ENCODE data around the gene ATG16L2. TPM values are rescaled to one million over a fixed set of nuclear protein-coding genes. Genes with fewer than 3 reads are reported as not detected.
"Not testable (repeated sequence)": the region's sequence is repeated elsewhere in the genome, so short reads cannot be mapped to it uniquely, and the experiment has no call there.

The ATG16L2 gene
- total and polyA plus RNA-seq, 2 donors (not counting 1 experiment from before 2014, with no cell fraction given) = 3.3 to 8.8 TPM

GRCh38 chr11:72789493-72790131, 24.6 kb upstream of the ATG16L2 start:
- H4K20me1 ChIP-seq (ENCODE audit: control insufficient read depth, extremely low read depth, insufficient read depth, low read length) = no peaks in the 10 kb centered on the region
- peaks cover 14% of the 10 kb centered on the region for H3K4me1 ChIP-seq (ENCODE audit: control insufficient read depth, extremely low read depth, insufficient read depth, low read length)
- no peaks in the 10 kb centered on the region for H3K79me2 ChIP-seq (ENCODE audit: control insufficient read depth, insufficient read depth, low read length)
- no peaks in the 10 kb centered on the region for H3K36me3 ChIP-seq (ENCODE audit: control insufficient read depth, insufficient read depth, low read length)
- peak; percentile 14 to 72 for DNase-seq (ENCODE audit: low read depth in 2 of 2)
- no peaks in the 10 kb centered on the region for H3K9me3 ChIP-seq (ENCODE audit: control insufficient read depth, insufficient read depth, low read depth, low read length)
- no peak overlapping the region for H2AFZ ChIP-seq (ENCODE audit: low read length)
- TF ChIP-seq EZH2 (IDR thresholded peaks at IDR 0.05; ENCODE audit: low read length, missing control alignments) (no peak), CTCF (conservative IDR thresholded peaks at IDR 0.05 in 1 of 2, IDR thresholded peaks at IDR 0.05 in 1 of 2; ENCODE audit: low read depth in 1 of 2, low read length in 2 of 2) (no peak)
- H3K27ac ChIP-seq (ENCODE audit: insufficient read depth, low read length) = no peak overlapping the region
- no peak overlapping the region for H3K9ac ChIP-seq (ENCODE audit: insufficient read depth, low read length)
- no peak overlapping the region for H3K4me3 ChIP-seq (replicated peaks in 1 of 4; ENCODE audit: control extremely low read depth in 1 of 4, insufficient read depth in 1 of 4, low read depth in 3 of 4, low read length in 4 of 4)
- no peaks in the 10 kb centered on the region for H3K27me3 ChIP-seq (ENCODE audit: control insufficient read depth, insufficient read depth, low read length)
- H3K4me2 ChIP-seq (ENCODE audit: extremely low read depth, insufficient read depth, low read length) = no peak overlapping the region

GRCh38 chr11:72791228-72791627, 23.0 kb upstream of the ATG16L2 start:
- H3K4me1 ChIP-seq (ENCODE audit: control insufficient read depth, extremely low read depth, insufficient read depth, low read length) = peaks cover 16% of the 10 kb centered on the region
- not testable (repeated sequence) for H3K36me3 ChIP-seq (ENCODE audit: control insufficient read depth, insufficient read depth, low read length); H3K9me3 ChIP-seq (ENCODE audit: control insufficient read depth, insufficient read depth, low read depth, low read length); H2AFZ ChIP-seq (ENCODE audit: low read length); H3K4me3 ChIP-seq (replicated peaks in 1 of 4; ENCODE audit: control extremely low read depth in 1 of 4, insufficient read depth in 1 of 4, low read depth in 3 of 4, low read length in 4 of 4); H4K20me1 ChIP-seq (ENCODE audit: control insufficient read depth, extremely low read depth, insufficient read depth, low read length); H3K9ac ChIP-seq (ENCODE audit: insufficient read depth, low read length); H3K27me3 ChIP-seq (ENCODE audit: control insufficient read depth, insufficient read depth, low read length); H3K4me2 ChIP-seq (ENCODE audit: extremely low read depth, insufficient read depth, low read length); DNase-seq (ENCODE audit: low read depth in 2 of 2); H3K27ac ChIP-seq (ENCODE audit: insufficient read depth, low read length); H3K79me2 ChIP-seq (ENCODE audit: control insufficient read depth, insufficient read depth, low read length)

GRCh38 chr11:72792437-72793021, 21.7 kb upstream of the ATG16L2 start:
- Histone ChIP-seq H3K4me2 (ENCODE audit: extremely low read depth, insufficient read depth, low read length) (no peak overlapping the region), H3K27ac (ENCODE audit: insufficient read depth, low read length) (no peak overlapping the region), H4K20me1 (ENCODE audit: control insufficient read depth, extremely low read depth, insufficient read depth, low read length) (no peaks in the 10 kb centered on the region), H3K9me3 (ENCODE audit: control insufficient read depth, insufficient read depth, low read depth, low read length) (no peaks in the 10 kb centered on the region), H3K9ac (ENCODE audit: insufficient read depth, low read length) (no peak overlapping the region), H3K79me2 (ENCODE audit: control insufficient read depth, insufficient read depth, low read length) (no peaks in the 10 kb centered on the region), H3K4me1 (ENCODE audit: control insufficient read depth, extremely low read depth, insufficient read depth, low read length) (peaks cover 16% of the 10 kb centered on the region), H3K27me3 (ENCODE audit: control insufficient read depth, insufficient read depth, low read length) (no peaks in the 10 kb centered on the region), H3K36me3 (ENCODE audit: control insufficient read depth, insufficient read depth, low read length) (no peaks in the 10 kb centered on the region), H3K4me3 (replicated peaks in 1 of 4; ENCODE audit: control extremely low read depth in 1 of 4, insufficient read depth in 1 of 4, low read depth in 3 of 4, low read length in 4 of 4) (no peak overlapping the region), H2AFZ (ENCODE audit: low read length) (no peak overlapping the region)
- no peak for TF ChIP-seq CTCF (conservative IDR thresholded peaks at IDR 0.05 in 1 of 2, IDR thresholded peaks at IDR 0.05 in 1 of 2; ENCODE audit: low read depth in 1 of 2, low read length in 2 of 2)
- no peak for TF ChIP-seq EZH2 (IDR thresholded peaks at IDR 0.05; ENCODE audit: low read length, missing control alignments)
- DNase-seq (ENCODE audit: low read depth in 2 of 2) = no peak

Measured in fibroblast of lung (primary cell).